Measurements from ENCODE around the gene TMEM204. TPM values are rescaled to one million over a fixed set of nuclear protein-coding genes. Genes with fewer than 3 reads are reported as not detected.
A peak's percentile ranks its signal among the peaks of the same experiment; 100 is the strongest.

The TMEM204 gene
- total RNA-seq, 4 donors from 2014 or later, result 9.4 to 22.5 (median 13.3) TPM

DNA sequence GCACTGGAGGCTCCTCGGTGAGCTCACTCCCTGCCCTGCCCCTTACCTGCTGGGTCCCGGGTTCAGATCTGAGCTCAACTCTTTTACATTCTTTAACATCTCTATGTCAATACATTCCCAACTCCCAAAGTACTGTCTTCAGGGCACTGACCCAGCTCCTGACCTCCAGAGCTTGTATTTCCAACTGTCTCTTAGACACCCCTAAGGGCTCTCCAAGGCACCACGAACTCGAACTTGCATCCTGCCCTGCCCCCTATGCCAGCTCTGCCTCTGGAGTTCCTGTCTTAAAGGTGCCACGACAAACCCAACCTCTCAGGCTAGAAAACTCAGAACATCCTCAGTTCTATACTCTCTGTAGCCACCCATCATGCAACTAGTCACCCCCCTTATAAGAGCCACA lies 39.8 kb downstream of the TMEM204 start:
- H3K4me3 ChIP-seq, result no peak overlapping the region
- no peak overlapping the region for H3K27ac ChIP-seq
- H3K9me3 ChIP-seq, result no peaks in the 10 kb centered on the region
- H3K4me1 ChIP-seq, result no peaks in the 10 kb centered on the region
- no peaks in the 10 kb centered on the region for H3K36me3 ChIP-seq
- in situ Hi-C loops (cut with MboI; ENCODE audit: low pct_ligation_motif_present in 1 of 4, low pct_unique_long_range_greater_than_20kb in 1 of 4, low sequenced_read_pairs in 3 of 4) (no loop called here), intact Hi-C loops (cut with DNase I; ENCODE audit: low total_unique reads) (no loop called here)
- TF ChIP-seq, protein P1, sequence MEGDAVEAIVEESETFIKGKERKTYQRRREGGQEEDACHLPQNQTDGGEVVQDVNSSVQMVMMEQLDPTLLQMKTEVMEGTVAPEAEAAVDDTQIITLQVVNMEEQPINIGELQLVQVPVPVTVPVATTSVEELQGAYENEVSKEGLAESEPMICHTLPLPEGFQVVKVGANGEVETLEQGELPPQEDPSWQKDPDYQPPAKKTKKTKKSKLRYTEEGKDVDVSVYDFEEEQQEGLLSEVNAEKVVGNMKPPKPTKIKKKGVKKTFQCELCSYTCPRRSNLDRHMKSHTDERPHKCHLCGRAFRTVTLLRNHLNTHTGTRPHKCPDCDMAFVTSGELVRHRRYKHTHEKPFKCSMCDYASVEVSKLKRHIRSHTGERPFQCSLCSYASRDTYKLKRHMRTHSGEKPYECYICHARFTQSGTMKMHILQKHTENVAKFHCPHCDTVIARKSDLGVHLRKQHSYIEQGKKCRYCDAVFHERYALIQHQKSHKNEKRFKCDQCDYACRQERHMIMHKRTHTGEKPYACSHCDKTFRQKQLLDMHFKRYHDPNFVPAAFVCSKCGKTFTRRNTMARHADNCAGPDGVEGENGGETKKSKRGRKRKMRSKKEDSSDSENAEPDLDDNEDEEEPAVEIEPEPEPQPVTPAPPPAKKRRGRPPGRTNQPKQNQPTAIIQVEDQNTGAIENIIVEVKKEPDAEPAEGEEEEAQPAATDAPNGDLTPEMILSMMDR (IDR thresholded peaks at IDR 0.05), result no peak
- TF ChIP-seq EP300 (IDR thresholded peaks at IDR 0.05; ENCODE audit: low read depth) (no peak), POLR2AphosphoS5 (IDR thresholded peaks at IDR 0.05) (no peak), POLR2A (IDR thresholded peaks at IDR 0.05) (no peak)
- H3K27me3 ChIP-seq, result no peaks in the 10 kb centered on the region
- 80% methylated on average over 1 to 5 of the region's 5 CpGs for WGBS, 2 donors (ENCODE audit: low coverage in 1 of 2)
- DNase-seq, result no peak

DNA sequence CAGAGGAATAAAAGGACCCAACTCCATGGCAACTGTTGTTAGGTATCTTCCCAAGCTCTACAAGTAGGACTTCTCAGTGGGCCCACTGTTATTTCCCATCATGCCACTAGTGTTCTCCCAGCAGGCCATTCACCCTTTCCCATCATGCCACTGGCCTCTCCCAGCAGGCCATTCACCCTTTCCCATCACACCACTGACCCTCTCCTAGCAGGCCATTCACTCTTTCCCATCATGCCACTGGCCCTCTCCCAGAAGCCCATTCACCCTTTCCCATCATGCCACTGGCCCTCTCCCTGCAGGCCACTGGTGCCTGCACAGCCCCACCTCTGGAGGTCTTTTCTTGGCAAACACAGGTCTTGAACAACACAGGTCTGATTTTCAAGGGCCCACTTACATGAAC lies 42.1 kb downstream of the TMEM204 start:
- H3K4me1 ChIP-seq, result no peaks in the 10 kb centered on the region
- intact Hi-C loops (cut with DNase I; ENCODE audit: low total_unique reads), result no loop called here
- TF ChIP-seq EP300 (IDR thresholded peaks at IDR 0.05; ENCODE audit: low read depth) (no peak), POLR2A (IDR thresholded peaks at IDR 0.05) (no peak), POLR2AphosphoS5 (IDR thresholded peaks at IDR 0.05) (no peak)
- TF ChIP-seq, protein P1 (IDR thresholded peaks at IDR 0.05), result no peak

DNA sequence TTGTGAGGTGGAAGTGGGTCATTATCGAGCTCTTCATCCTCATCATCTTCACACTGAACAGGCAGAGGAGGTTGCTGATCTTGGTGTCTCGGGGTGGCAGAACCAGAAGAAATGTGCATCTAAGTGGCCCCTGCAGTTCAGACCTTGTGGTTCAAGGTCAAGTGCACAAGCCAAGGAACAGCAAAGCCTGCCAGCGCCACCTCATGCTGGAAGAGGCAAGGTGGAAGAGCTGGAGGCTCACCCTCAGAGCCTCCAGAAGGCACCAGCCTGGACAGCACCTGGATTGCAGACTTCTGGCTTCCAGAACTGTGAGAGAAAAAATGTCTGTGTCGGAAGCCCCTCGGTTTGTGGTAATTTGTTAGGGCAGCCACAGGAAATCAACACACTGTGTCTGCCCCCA lies 45.7 kb downstream of the TMEM204 start:
- 88 to 100% methylated on average over 1 to 5 of the region's 5 CpGs for WGBS, 2 donors (ENCODE audit: low coverage in 1 of 2)
- DNase-seq, result no peak
- intact Hi-C loops (cut with DNase I; ENCODE audit: low total_unique reads) (no loop called here), in situ Hi-C loops (cut with MboI; ENCODE audit: low pct_ligation_motif_present in 1 of 4, low pct_unique_long_range_greater_than_20kb in 1 of 4, low sequenced_read_pairs in 3 of 4) (no loop called here)
- Histone ChIP-seq H3K27ac (no peak overlapping the region), H3K4me1 (peaks cover 0 to 4% (median 0%) of the 10 kb centered on the region in 4 donors), H3K36me3 (peaks cover 0 to 12% (median 0%) of the 10 kb centered on the region in 4 donors), H3K4me3 (no peak overlapping the region), H3K9me3 (no peaks in the 10 kb centered on the region), H3K27me3 (no peaks in the 10 kb centered on the region)
- TF ChIP-seq POLR2AphosphoS5 (IDR thresholded peaks at IDR 0.05) (no peak), EP300 (IDR thresholded peaks at IDR 0.05; ENCODE audit: low read depth) (no peak), POLR2A (IDR thresholded peaks at IDR 0.05) (no peak)
- TF ChIP-seq, protein P1 (IDR thresholded peaks at IDR 0.05), result no peak

More for the DNA sequence above, 42.1 kb downstream of the TMEM204 start:
- H3K4me3 ChIP-seq, result no peak overlapping the region
- no peaks in the 10 kb centered on the region for H3K9me3 ChIP-seq
- no peak for DNase-seq
- no peaks in the 10 kb centered on the region for H3K27me3 ChIP-seq
- in situ Hi-C loops (cut with MboI; ENCODE audit: low pct_ligation_motif_present in 1 of 4, low pct_unique_long_range_greater_than_20kb in 1 of 4, low sequenced_read_pairs in 3 of 4), result no loop called here
- no peak overlapping the region for H3K27ac ChIP-seq
- H3K36me3 ChIP-seq, result peaks cover 0 to 9% (median 0%) of the 10 kb centered on the region in 4 donors

DNA sequence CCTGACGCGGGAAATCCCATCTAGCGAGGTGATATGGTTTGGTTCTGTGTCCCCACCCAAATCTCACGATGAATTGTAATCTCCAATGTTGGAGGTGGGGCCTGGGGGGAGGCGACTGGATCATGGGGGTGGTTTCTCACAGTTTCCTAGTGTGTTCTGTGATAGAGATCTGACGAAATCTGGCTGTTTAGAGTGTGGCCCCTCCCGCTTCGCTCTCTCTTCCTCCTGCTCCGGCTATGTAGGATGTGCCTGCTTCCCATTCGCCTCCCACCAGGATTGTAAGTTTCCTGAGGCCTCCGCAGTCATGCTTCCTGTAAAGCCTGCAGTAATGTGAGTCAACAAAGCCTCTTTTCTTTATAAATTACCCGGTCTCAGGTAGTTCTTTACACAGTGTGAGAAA lies 46.8 kb downstream of the TMEM204 start:
- Histone ChIP-seq H3K27ac (peak overlapping the region; percentile 16 to 60 (median 30)), H3K4me3 (no peak overlapping the region), H3K27me3 (no peaks in the 10 kb centered on the region), H3K36me3 (peaks cover 0 to 12% (median 0%) of the 10 kb centered on the region in 4 donors), H3K9me3 (no peaks in the 10 kb centered on the region), H3K4me1 (peaks cover 0 to 4% (median 0%) of the 10 kb centered on the region in 4 donors)
- in situ Hi-C loops (cut with MboI; ENCODE audit: low pct_ligation_motif_present in 1 of 4, low pct_unique_long_range_greater_than_20kb in 1 of 4, low sequenced_read_pairs in 3 of 4), result no loop called here
- WGBS, 2 donors (ENCODE audit: low coverage in 1 of 2), result 82% methylated on average over 12 of the region's 12 CpGs; no CpG with 5 or more reads in 1 of the 2 donors
- intact Hi-C loops (cut with DNase I; ENCODE audit: low total_unique reads), result no loop called here
- DNase-seq, result peak; percentile 14
- TF ChIP-seq EP300 (IDR thresholded peaks at IDR 0.05; ENCODE audit: low read depth), result no peak
- no peak for TF ChIP-seq POLR2AphosphoS5 (IDR thresholded peaks at IDR 0.05)
- TF ChIP-seq, protein P1 (IDR thresholded peaks at IDR 0.05), result no peak
- no peak for TF ChIP-seq POLR2A (IDR thresholded peaks at IDR 0.05)

All from transverse colon (tissue), 4 donors.